ENCODE results near the gene PROCR. TPM values are rescaled to one million over a fixed set of nuclear protein-coding genes. Genes with fewer than 3 reads are reported as not detected.

PROCR gene
- total and polyA plus RNA-seq, 8 donors, result 21.7 to 63.4 (median 34.9) TPM

DNA sequence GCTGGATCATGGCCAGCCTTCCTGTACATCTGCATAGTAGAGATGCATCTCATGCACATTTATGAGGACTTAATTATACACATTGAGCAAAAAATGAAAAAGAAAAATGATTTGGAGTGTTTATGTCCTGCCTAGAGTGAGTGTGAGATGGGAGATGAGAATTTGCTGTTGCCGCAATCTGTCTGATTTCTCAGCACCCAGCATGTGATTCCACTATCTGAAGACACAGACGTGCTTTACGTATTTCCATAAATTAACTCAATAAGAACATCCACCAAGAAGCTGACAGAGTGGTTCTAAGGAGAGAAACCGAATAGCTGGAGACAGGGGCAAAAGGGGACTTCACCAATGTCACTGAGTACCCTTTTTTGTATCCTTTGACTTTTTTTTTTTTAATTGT lies 39.9 kb upstream of the PROCR start:
- no peak for TF ChIP-seq CTCF (IDR thresholded peaks at IDR 0.05)
- DNase-seq (peak in 1 of 4 donors; percentile 24), ATAC-seq (no peak)
- H3K4me3 ChIP-seq, result no peak overlapping the region
- intact Hi-C loops (cut with DNase I), result no loop called here
- no peaks in the 10 kb centered on the region for H3K27me3 ChIP-seq
- H3K9me3 ChIP-seq, result no peaks in the 10 kb centered on the region
- H3K27ac ChIP-seq, result no peak overlapping the region
- peaks cover 0 to 13% of the 10 kb centered on the region in 2 donors for H3K4me1 ChIP-seq
- H3K36me3 ChIP-seq, result peaks cover 0 to 100% of the 10 kb centered on the region in 2 donors

GRCh38 chr20:35133031-35133430 lies 38.8 kb upstream of the PROCR start:
- Histone ChIP-seq H3K27ac (no peak overlapping the region), H3K4me1 (peaks cover 0 to 13% of the 10 kb centered on the region in 2 donors), H3K4me3 (no peak overlapping the region), H3K27me3 (no peaks in the 10 kb centered on the region), H3K36me3 (peaks cover 0 to 100% of the 10 kb centered on the region in 2 donors), H3K9me3 (no peaks in the 10 kb centered on the region)
- intact Hi-C loops (cut with DNase I), result no loop called here
- no peak for DNase-seq
- no peak for TF ChIP-seq CTCF (IDR thresholded peaks at IDR 0.05)
- no peak for ATAC-seq

GRCh38 chr20:35133735-35134134 lies 38.1 kb upstream of the PROCR start:
- intact Hi-C loops (cut with DNase I), result no loop called here
- no peak overlapping the region for H3K27ac ChIP-seq
- H3K9me3 ChIP-seq, result no peaks in the 10 kb centered on the region
- TF ChIP-seq CTCF (IDR thresholded peaks at IDR 0.05), result no peak
- ATAC-seq (no peak), DNase-seq (no peak)
- no peaks in the 10 kb centered on the region for H3K27me3 ChIP-seq
- H3K4me3 ChIP-seq, result no peak overlapping the region
- peaks cover 0 to 13% of the 10 kb centered on the region in 2 donors for H3K4me1 ChIP-seq
- H3K36me3 ChIP-seq, result peaks cover 0 to 100% of the 10 kb centered on the region in 2 donors

- no peaks in the 10 kb centered on the region for H3K27me3 ChIP-seq
- ATAC-seq (no peak), DNase-seq (no peak)
- H3K4me1 ChIP-seq, result peaks cover 0 to 6% of the 10 kb centered on the region in 2 donors
- no peaks in the 10 kb centered on the region for H3K9me3 ChIP-seq
- intact Hi-C loops (cut with DNase I), result no loop called here
- H3K4me3 ChIP-seq, result no peak overlapping the region
- H3K36me3 ChIP-seq, result peaks cover 0 to 100% of the 10 kb centered on the region in 2 donors
- TF ChIP-seq CTCF (IDR thresholded peaks at IDR 0.05), result no peak
- H3K27ac ChIP-seq, result no peak overlapping the region
These were observed 37.4 kb upstream of the PROCR start for GRCh38 chr20:35134472-35134871.

DNA sequence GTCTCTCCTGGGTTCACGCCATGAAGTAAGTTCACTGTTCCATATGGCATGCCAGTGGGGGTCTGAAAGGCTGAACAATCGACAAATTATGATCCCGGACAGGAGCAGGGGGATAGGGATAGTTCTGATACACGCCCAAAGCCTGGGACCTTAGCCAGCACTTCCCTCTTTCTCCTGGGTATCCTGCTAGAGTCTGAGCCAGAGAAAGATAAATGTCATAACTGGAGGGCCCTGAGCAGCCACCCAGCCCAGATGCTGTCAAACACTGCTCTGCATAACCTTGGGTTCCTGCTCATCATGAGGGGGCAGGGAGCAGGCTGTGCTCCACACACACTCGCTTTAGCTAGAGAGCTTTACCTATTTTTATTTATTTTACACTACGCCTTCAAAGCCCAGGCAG lies 37.0 kb upstream of the PROCR start:
- Histone ChIP-seq H3K4me1 (peaks cover 0 to 2% of the 10 kb centered on the region in 2 donors), H3K9me3 (no peaks in the 10 kb centered on the region), H3K36me3 (peaks cover 0 to 100% of the 10 kb centered on the region in 2 donors), H3K27ac (no peak overlapping the region), H3K4me3 (no peak overlapping the region), H3K27me3 (no peaks in the 10 kb centered on the region)
- no peak for ATAC-seq
- intact Hi-C loops (cut with DNase I), result no loop called here
- no peak for DNase-seq
- TF ChIP-seq CTCF (IDR thresholded peaks at IDR 0.05), result no peak
